Stimulated activated naive CD8-positive, alpha-beta T cell treated with anti-CD3 and anti-CD28 coated beads, Interleukin-15, amount 100 ng/mL, for 72 hours (primary cell): ENCODE results near the gene GNG3.
"Not testable (repeated sequence)": the region's sequence is repeated elsewhere in the genome, so short reads cannot be mapped to it uniquely, and the experiment has no call there.

Experiments used
- ATAC-seq: fragments of 150-1000 bp; cut with Tn5 transposase; 2 replicates; pipeline ENCODE4 v1.10.0; 2021; ENCODE audit warnings: mild to moderate bottlenecking, moderate library complexity
- DNase-seq, 2 donors: peaks; one replicate each; pipeline ENCODE4 v3.0.0; 2021 to 2022
- H3K27ac Mint-ChIP-seq, 2 donors: one replicate each; pipeline ENCODE4 v1.8.0; 2022; ENCODE audit warnings: mild to moderate bottlenecking in 2 of 2, mixed read lengths in 2 of 2, moderate library complexity in 2 of 2
- H3K27me3 Mint-ChIP-seq: one replicate; pipeline ENCODE4 v1.8.0; 2022; ENCODE audit warnings: mixed read lengths
- H3K4me1 Mint-ChIP-seq: one replicate; pipeline ENCODE4 v1.8.0; 2022; ENCODE audit warnings: mild to moderate bottlenecking, mixed read lengths
- H3K4me3 Mint-ChIP-seq, 2 donors: one replicate each; pipeline ENCODE4 v1.8.0; 2022; ENCODE audit warnings: mild to moderate bottlenecking in 2 of 2, mixed read lengths in 2 of 2, moderate library complexity in 1 of 2
- H3K9me3 Mint-ChIP-seq, 2 donors: one replicate each; pipeline ENCODE4 v1.8.0; 2022; ENCODE audit warnings: mixed read lengths in 2 of 2

The GNG3 gene

DNA sequence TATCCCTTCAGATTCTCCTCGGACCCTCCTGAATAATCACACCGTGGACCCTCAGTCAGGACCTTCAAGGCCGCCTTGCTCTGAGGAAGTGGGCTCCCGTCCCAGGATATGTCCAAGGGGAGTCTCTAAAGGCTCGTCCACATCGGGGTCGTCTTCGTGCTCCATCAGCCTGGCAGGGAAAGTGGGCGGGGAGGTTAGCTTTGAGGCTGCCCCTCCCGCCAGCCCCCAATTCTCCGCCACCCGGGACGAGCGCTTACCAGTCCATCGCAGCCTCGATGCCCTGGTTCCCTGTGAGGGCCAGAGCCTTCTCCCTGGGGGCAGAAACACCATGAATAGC is 29.1 kb upstream of the GNG3 start:
- H3K27me3 Mint-ChIP-seq, result no peaks in the 10 kb centered on the region
- no peak for ATAC-seq
- DNase-seq, result no peak
- H3K27ac Mint-ChIP-seq, result peak overlapping the region; percentile 93 to 99
- H3K4me1 Mint-ChIP-seq, result peaks cover 51% of the 10 kb centered on the region
- H3K4me3 Mint-ChIP-seq, result peak overlapping the region; percentile 83 to 85
- H3K9me3 Mint-ChIP-seq, result no peaks in the 10 kb centered on the region

- no peaks in the 10 kb centered on the region for H3K9me3 Mint-ChIP-seq
- DNase-seq (peak; percentile 74 to 83), ATAC-seq (peak; percentile 89)
- peaks cover 51% of the 10 kb centered on the region for H3K4me1 Mint-ChIP-seq
- H3K4me3 Mint-ChIP-seq, result peak within 1 kb of the TSS; percentile 83 to 85
- H3K27ac Mint-ChIP-seq, result peak within 1 kb of the TSS; percentile 93 to 99
- H3K27me3 Mint-ChIP-seq, result no peaks in the 10 kb centered on the region
Observed at GRCh38 chr11:62678770-62679696, 28.4 kb upstream of the GNG3 start, which contains the start of gene UBXN1. UBXN1 (minus strand) TSS chr11:62679073; CDS start chr11:62678923, 150 bp downstream.

DNA sequence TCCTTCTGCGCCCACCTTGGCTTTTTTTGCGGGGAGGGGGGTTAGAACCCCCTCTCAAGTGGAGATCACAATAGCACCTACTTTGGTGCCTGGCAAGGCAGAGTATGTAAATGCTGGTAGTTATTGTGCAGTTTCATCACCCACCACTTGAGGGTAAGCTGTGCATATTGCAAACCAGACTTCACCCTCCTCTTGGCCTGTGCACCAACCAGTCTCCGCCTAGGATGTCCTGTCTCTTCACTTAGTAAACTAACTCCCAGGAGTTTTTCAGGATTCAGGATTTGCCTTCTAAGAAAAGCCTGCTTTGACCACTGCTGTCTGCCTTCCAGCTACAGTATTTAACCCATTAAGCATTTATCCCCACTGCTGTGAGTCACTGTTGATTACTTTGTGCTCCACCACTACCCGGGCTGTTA is 26.6 kb upstream of the GNG3 start:
- Mint-ChIP-seq H3K9me3 (no peaks in the 10 kb centered on the region), H3K4me3 (peak overlapping the region; percentile 37 to 42), H3K4me1 (peaks cover 44% of the 10 kb centered on the region), H3K27me3 (no peaks in the 10 kb centered on the region), H3K27ac (peak overlapping the region; percentile 79 to 83)
- ATAC-seq (peak; percentile 90), DNase-seq (peak; percentile 32 to 53)

DNA sequence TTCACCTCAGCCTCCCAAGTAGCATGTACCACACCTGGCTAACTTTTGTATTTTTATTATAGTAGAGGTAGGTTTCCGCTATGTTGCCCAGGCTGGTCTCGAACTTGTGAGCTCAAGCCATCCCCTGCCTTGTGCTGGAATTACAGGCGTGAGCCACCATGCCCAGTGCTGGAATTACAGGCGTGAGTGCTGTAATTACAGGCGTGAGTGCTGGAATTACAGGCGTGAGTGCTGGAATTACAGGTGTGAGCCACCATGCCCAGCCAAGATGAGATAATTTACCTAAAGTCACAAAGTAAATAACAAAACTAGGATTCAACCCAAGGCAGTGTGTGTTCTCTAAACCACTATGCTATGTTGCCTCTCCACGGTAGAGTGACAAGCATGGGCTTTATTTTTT is 25.0 kb upstream of the GNG3 start:
- H3K4me3 Mint-ChIP-seq, result no peak overlapping the region
- H3K9me3 Mint-ChIP-seq, result no peaks in the 10 kb centered on the region
- no peak for DNase-seq
- no peaks in the 10 kb centered on the region for H3K27me3 Mint-ChIP-seq
- peaks cover 28% of the 10 kb centered on the region for H3K4me1 Mint-ChIP-seq
- ATAC-seq, result no peak
- H3K27ac Mint-ChIP-seq, result no peak overlapping the region

DNA sequence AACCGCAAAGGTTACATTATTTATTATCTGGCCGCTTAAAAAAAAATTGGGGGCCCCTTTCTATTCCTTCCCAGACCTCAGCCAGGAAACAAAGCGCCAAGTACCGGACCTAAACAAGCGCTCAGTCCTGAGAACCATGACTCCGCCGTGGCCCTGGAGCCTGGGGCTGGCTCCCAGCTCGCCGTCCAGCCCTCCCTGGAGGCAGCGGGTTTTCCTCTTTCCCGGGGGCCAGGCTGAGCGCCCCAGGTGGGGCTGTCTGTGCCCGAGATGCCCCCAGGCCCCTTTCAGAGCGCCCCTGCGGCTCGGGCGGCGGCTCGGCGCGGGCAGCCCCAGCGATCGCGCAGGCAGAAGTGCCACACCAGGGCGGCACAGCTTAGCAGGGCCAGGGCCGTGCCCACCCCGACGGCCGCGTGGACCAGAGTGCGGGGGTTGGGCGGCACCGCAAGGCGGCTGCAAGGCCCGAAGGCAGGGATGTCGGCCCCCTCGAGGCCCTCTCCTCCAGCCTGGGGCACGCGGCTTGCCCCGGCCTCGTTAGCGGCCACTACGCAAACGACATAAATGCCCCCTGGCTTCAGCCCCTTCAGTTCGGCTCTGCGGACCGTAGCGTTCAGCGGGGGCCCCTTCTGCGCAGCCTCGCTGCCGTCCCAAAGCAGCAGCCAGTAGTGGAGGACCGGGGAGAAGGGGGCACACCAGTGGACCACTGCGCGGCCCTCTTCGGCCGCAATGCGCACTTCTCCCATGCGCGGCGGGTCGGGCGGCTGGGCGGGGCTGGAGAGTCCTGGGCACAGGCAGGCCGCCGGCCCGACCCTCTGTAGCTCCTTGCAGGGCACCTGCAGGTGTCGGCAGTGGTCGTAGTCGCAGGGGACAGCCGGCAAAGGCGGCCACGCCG is 19.7 kb upstream of the GNG3 start:
- peak; percentile 35 for ATAC-seq
- no peaks in the 10 kb centered on the region for H3K9me3 Mint-ChIP-seq
- no peak for DNase-seq
- peak overlapping the region in 1 of 2 donors; percentile 83 for H3K27ac Mint-ChIP-seq
- peaks cover 6% of the 10 kb centered on the region for H3K4me1 Mint-ChIP-seq
- H3K27me3 Mint-ChIP-seq, result peaks cover 12% of the 10 kb centered on the region
- peak overlapping the region in 1 of 2 donors; percentile 15 for H3K4me3 Mint-ChIP-seq

GRCh38 chr11:62688491-62688890 is 19.0 kb upstream of the GNG3 start:
- no peak for DNase-seq
- H3K4me1 Mint-ChIP-seq, result peaks cover 6% of the 10 kb centered on the region
- ATAC-seq, result no peak
- no peak overlapping the region for H3K4me3 Mint-ChIP-seq
- H3K27me3 Mint-ChIP-seq, result peaks cover 12% of the 10 kb centered on the region
- H3K9me3 Mint-ChIP-seq, result no peaks in the 10 kb centered on the region
- no peak overlapping the region for H3K27ac Mint-ChIP-seq

- Mint-ChIP-seq H3K27me3 (peaks cover 12% of the 10 kb centered on the region), H3K4me1 (peaks cover 8% of the 10 kb centered on the region), H3K4me3 (no peak within 1 kb of the TSS), H3K9me3 (no peaks in the 10 kb centered on the region), H3K27ac (no peak within 1 kb of the TSS)
- no peak for ATAC-seq
- no peak for DNase-seq
Observed at GRCh38 chr11:62689421-62690183, 17.9 kb upstream of the GNG3 start, which contains the start of gene LRRN4CL. LRRN4CL (minus strand) TSS chr11:62689530; CDS start chr11:62688508, 1,022 bp downstream.

DNA sequence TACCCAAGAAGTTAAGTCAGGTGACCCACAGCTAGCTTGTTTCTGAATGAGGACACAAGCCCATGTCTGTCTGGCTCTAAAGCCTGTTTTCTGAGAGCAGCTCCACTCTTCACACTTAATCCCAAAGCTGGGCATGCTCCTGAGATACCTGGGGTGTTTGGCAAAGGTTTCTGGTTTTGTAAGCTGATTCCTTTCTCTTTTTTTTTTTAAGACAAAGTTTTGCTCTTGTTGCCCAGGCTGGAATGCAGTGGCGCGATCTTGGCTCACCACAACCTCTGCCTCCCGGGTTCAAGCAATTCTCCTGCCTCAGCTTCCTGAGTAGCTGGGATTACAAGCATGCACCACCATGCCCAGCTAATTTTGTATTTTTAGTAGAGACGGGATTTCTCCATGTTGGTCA is 13.9 kb upstream of the GNG3 start:
- not testable (repeated sequence) for H3K27me3 Mint-ChIP-seq, DNase-seq, H3K27ac Mint-ChIP-seq, H3K4me1 Mint-ChIP-seq, H3K4me3 Mint-ChIP-seq, ATAC-seq, H3K9me3 Mint-ChIP-seq

GRCh38 chr11:62694455-62695167 is 12.9 kb upstream of the GNG3 start:
- DNase-seq, result peak; percentile 70
- H3K27ac Mint-ChIP-seq, result no peak overlapping the region

GRCh38 chr11:62702246-62702645 is 5.2 kb upstream of the GNG3 start:
- ATAC-seq, result no peak
- Mint-ChIP-seq H3K4me1 (peaks cover 29% of the 10 kb centered on the region), H3K4me3 (no peak overlapping the region), H3K27me3 (no peaks in the 10 kb centered on the region), H3K9me3 (no peaks in the 10 kb centered on the region), H3K27ac (no peak overlapping the region)
- no peak for DNase-seq

More at GRCh38 chr11:62694455-62695167, 12.9 kb upstream of the GNG3 start:
- Mint-ChIP-seq H3K4me1 (peaks cover 9% of the 10 kb centered on the region), H3K9me3 (no peaks in the 10 kb centered on the region), H3K27me3 (no peaks in the 10 kb centered on the region), H3K4me3 (no peak overlapping the region)
- peak; percentile 88 for ATAC-seq

- H3K4me1 Mint-ChIP-seq, result peaks cover 45% of the 10 kb centered on the region
- not testable (repeated sequence) for H3K4me3 Mint-ChIP-seq, H3K9me3 Mint-ChIP-seq, H3K27ac Mint-ChIP-seq, DNase-seq, ATAC-seq, H3K27me3 Mint-ChIP-seq
Observed at GRCh38 chr11:62703921-62704320, 3.6 kb upstream of the GNG3 start.

DNA sequence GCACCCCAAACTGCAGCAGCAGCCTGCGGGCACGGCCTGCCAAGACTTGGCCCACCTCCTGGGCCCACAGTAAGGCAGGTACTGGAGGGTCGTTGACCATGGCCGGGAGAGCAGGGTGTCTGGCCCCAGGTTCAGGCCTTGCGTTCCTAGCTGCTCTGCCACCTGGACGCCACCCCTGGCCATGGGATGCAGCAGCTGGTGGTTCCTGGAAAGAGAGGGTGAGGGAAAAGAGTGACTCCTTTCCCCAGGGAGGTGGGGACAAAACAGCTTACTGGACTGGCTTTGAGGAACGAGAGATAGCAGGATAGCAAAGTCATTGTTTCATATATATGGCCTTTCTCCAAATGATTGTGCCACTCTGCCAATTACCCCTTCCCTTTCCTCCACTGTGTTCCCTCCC is 2.1 kb upstream of the GNG3 start:
- H3K27ac Mint-ChIP-seq, result peak overlapping the region in 1 of 2 donors; percentile 90
- no peak for DNase-seq
- ATAC-seq, result no peak

DNA sequence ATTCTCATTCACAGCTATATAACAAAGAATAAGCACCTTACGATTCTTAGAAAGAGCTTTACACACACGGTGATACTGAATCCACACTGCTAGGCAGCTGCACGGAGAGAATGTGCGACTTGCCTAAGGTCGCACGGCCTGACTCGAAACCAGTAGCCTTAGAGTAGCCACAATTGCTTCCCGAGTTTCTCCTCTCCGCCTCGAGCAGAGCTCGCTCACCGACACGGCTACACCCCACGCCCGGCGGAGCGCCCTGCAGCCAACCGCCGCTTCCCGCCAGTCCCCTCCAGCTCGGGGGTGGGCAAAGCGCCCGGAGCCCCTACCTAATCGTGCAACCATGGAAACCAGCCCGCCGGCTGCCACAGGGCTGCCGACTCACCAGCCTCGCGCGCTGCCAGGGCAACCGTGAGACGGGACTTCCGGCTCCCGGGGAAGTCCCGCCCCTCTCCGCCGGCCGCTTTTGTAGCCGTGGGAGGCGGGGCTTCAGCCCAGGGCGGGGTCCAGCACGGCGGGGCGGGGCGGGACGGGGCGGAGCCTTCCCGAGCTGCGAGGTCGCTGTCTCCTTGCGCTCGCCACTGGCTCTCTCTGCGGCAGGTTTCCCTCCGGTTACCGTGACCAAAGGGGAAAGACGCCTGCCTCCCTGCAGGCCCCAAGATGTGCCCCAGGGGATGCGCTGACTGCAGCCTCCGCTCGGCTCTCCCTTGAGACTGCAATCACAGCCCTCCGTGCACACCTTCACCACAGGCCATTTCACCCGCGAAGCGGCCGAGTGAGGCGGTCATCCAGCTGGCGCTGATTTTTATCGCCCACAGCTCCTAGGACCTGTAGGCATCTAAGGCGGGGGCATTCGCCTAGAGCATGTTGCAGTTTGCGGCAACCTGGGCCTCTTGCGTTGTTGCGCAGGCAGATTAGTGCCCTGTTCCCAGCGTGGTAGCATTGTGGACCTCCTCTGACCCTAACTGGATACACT is 1.3 kb upstream of the GNG3 start:
- Mint-ChIP-seq H3K4me1 (peaks cover 60% of the 10 kb centered on the region), H3K27ac (peak overlapping the region; percentile 77 to 90), H3K4me3 (peak overlapping the region; percentile 95 to 96), H3K27me3 (no peaks in the 10 kb centered on the region), H3K9me3 (no peaks in the 10 kb centered on the region)
- DNase-seq (peak; percentile 91 to 92), ATAC-seq (peak; percentile 79)

More for the DNA sequence above, 2.1 kb upstream of the GNG3 start:
- H3K9me3 Mint-ChIP-seq, result no peaks in the 10 kb centered on the region
- no peaks in the 10 kb centered on the region for H3K27me3 Mint-ChIP-seq
- H3K4me1 Mint-ChIP-seq, result peaks cover 56% of the 10 kb centered on the region
- peak overlapping the region; percentile 95 to 96 for H3K4me3 Mint-ChIP-seq
